ENCODE results near the gene METAP1D.
A peak's percentile ranks its signal among the peaks of the same experiment; 100 is the strongest.

METAP1D gene

DNA sequence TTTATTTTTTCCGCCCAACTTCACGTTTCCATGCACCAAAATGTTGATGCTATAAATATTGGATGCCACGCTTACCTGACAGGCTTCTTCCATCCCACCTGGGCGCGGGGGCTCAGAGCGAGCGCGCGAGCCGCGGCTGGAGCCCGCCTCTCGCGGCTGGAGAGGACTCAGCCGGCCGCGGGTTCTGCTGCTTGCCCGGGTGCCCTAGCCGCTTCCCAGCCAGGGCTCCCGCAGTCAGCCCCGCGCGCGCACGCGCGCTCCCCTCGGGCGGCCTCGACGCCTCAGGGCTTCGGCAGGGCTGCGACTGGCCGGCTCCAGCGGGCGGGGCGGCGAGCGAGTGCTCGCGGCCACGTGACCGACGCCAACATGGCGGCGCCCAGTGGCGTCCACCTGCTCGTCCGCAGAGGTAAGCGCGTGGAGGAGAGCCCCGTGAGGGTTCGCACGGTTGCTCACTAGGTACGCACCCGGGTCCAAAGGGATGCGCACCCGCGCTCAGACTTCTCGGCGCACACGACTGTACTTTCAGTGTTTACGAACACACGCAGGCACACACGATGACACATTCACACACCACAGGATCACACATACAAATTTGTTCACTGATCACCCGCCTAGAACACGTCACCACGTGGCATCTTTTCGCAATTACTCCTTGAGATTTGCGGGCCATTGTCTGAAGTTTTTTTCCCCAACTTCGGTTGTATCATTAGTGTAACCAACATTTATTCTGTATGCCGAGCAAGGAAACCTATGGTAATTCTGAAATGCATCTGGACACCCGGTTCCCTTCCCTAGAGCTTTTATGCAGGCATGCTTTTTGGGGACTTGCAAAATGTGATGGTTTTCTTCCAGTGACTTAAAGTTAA is at the start of gene METAP1D:
METAP1D (plus strand) TSS at position 350 of the 866 bp plus-strand sequence; CDS start at position 367, 17 bp downstream.
- H3K4me3 ChIP-seq (ENCODE audit: low read length) = peak within 1 kb of the TSS; percentile 96
- no peak for TF ChIP-seq CTCF (conservative IDR thresholded peaks at IDR 0.05; ENCODE audit: low read depth, low read length)
- DNase-seq (ENCODE audit: low read depth) = peak; percentile 68

- no peak for TF ChIP-seq CTCF (conservative IDR thresholded peaks at IDR 0.05; ENCODE audit: low read depth, low read length)
- no peak overlapping the region for H3K4me3 ChIP-seq (ENCODE audit: low read length)
- no peak for DNase-seq (ENCODE audit: low read depth)
Measured at GRCh38 chr2:171952276-171952675, 47.5 kb upstream of the METAP1D start.

- no peak for TF ChIP-seq CTCF (conservative IDR thresholded peaks at IDR 0.05; ENCODE audit: low read depth, low read length)
- no peak overlapping the region for H3K4me3 ChIP-seq (ENCODE audit: low read length)
- no peak for DNase-seq (ENCODE audit: low read depth)
Measured at GRCh38 chr2:171952748-171953147, 47.0 kb upstream of the METAP1D start.

GRCh38 chr2:171956135-171956825 is 43.5 kb upstream of the METAP1D start:
- no peak for TF ChIP-seq CTCF (conservative IDR thresholded peaks at IDR 0.05; ENCODE audit: low read depth, low read length)
- H3K4me3 ChIP-seq (ENCODE audit: low read length) = no peak overlapping the region
- no peak for DNase-seq (ENCODE audit: low read depth)

DNA sequence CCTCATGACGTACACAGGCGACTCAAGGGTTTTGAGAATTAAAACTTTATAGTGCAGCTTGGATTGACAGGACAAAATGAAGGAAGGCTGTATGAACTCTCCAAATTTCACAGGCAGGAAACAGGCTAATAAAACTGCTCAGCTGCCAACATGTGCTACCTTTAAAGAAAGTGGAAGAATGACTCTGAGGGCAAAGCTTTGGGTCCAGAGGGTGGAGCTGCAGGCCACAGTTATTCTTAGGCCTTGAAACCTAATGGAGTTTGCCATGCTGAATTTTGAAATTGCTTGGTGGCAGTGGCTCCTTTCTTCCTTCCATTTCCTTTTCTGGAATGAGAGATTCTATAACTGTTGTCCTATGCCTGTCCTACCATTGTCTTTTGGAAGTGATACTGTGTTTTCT is 42.7 kb upstream of the METAP1D start:
- peak; percentile 11 for TF ChIP-seq CTCF (conservative IDR thresholded peaks at IDR 0.05; ENCODE audit: low read depth, low read length)
- no peak for DNase-seq (ENCODE audit: low read depth)
- no peak overlapping the region for H3K4me3 ChIP-seq (ENCODE audit: low read length)

- DNase-seq (ENCODE audit: low read depth) = no peak
- H3K4me3 ChIP-seq (ENCODE audit: low read length) = no peak overlapping the region
- TF ChIP-seq CTCF (conservative IDR thresholded peaks at IDR 0.05; ENCODE audit: low read depth, low read length) = no peak
Measured at GRCh38 chr2:171958475-171958874, 41.3 kb upstream of the METAP1D start.
